ENCODE data around the gene LRRC15. TPM values are rescaled to one million over a fixed set of nuclear protein-coding genes. Genes with fewer than 3 reads are reported as not detected.

LRRC15 gene
- total RNA-seq, 1 experiment from 2014 or later = not detected

GRCh38 chr3:194395778-194396538 lies 26.4 kb upstream of the LRRC15 start:
- Histone ChIP-seq H3K4me1 (replicated peaks; ENCODE audit: insufficient read depth) (no peaks in the 10 kb centered on the region), H3K9me3 (ENCODE audit: insufficient read depth, low read depth) (0 out of 2 replicates have a peak, but pooled peaks cover 2% of the 10 kb centered on the region), H3K27ac (no peak overlapping the region), H3K4me3 (no peak overlapping the region), H3K27me3 (ENCODE audit: insufficient read depth, low read depth) (peaks cover 5% of the 10 kb centered on the region; the same call in 1 of the 2 replicates), H3K36me3 (ENCODE audit: low read depth) (no peaks in the 10 kb centered on the region), H2AFZ (no peak overlapping the region), H3K4me2 (no peak overlapping the region), H3F3A (ENCODE audit: insufficient read depth, low read depth) (peaks cover 5% of the 10 kb centered on the region; the same call in 1 of the 2 replicates), H3K79me2 (ENCODE audit: low read depth) (no peaks in the 10 kb centered on the region), H4K20me1 (ENCODE audit: insufficient read depth) (no peaks in the 10 kb centered on the region), H3K9me2 (ENCODE audit: insufficient read depth) (no peaks in the 10 kb centered on the region)
- intact Hi-C loops (cut with micrococcal nuclease; ENCODE audit: unreplicated experiment) = no loop called here
- BruUV-seq (replicated peaks) = no TSS peak
- no peak for DNase-seq
- ChIA-PET CTCF (no interaction called here), POLR2A (ENCODE audit: unreplicated experiment) (no interaction called here)
- TF ChIP-seq, protein P1, sequence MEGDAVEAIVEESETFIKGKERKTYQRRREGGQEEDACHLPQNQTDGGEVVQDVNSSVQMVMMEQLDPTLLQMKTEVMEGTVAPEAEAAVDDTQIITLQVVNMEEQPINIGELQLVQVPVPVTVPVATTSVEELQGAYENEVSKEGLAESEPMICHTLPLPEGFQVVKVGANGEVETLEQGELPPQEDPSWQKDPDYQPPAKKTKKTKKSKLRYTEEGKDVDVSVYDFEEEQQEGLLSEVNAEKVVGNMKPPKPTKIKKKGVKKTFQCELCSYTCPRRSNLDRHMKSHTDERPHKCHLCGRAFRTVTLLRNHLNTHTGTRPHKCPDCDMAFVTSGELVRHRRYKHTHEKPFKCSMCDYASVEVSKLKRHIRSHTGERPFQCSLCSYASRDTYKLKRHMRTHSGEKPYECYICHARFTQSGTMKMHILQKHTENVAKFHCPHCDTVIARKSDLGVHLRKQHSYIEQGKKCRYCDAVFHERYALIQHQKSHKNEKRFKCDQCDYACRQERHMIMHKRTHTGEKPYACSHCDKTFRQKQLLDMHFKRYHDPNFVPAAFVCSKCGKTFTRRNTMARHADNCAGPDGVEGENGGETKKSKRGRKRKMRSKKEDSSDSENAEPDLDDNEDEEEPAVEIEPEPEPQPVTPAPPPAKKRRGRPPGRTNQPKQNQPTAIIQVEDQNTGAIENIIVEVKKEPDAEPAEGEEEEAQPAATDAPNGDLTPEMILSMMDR (conservative IDR thresholded peaks at IDR 0.05) = no peak
- no peak for TF ChIP-seq EZH2 (IDR thresholded peaks at IDR 0.05; ENCODE audit: low read depth)

GRCh38 chr3:194395212-194395611 lies 25.7 kb upstream of the LRRC15 start:
- intact Hi-C loops (cut with micrococcal nuclease; ENCODE audit: unreplicated experiment) = no loop called here
- H3F3A ChIP-seq (ENCODE audit: insufficient read depth, low read depth) = peaks cover 5% of the 10 kb centered on the region; the same call in 1 of the 2 replicates
- H3K27ac ChIP-seq = no peak overlapping the region
- H2AFZ ChIP-seq = no peak overlapping the region
- TF ChIP-seq, protein P1 (conservative IDR thresholded peaks at IDR 0.05) = no peak
- no peak for TF ChIP-seq EZH2 (IDR thresholded peaks at IDR 0.05; ENCODE audit: low read depth)
- no peak overlapping the region for H3K4me2 ChIP-seq
- no peaks in the 10 kb centered on the region for H3K79me2 ChIP-seq (ENCODE audit: low read depth)
- H3K4me3 ChIP-seq = no peak overlapping the region
- H4K20me1 ChIP-seq (ENCODE audit: insufficient read depth) = no peaks in the 10 kb centered on the region
- ChIA-PET CTCF (interaction anchor here (1.4 kb wide), 1 partner anchor 10 kb away, joined by 3 read pairs; no protein-coding TSS in a partner anchor), POLR2A (ENCODE audit: unreplicated experiment) (interaction anchor here (0.6 kb wide), 2 partner anchors 15 to 38 kb away, joined by 3 to 18 read pairs; no protein-coding TSS in a partner anchor)
- H3K27me3 ChIP-seq (ENCODE audit: insufficient read depth, low read depth) = peaks cover 13% of the 10 kb centered on the region; the same call in 1 of the 2 replicates
- BruUV-seq (replicated peaks) = no TSS peak
- H3K9me3 ChIP-seq (ENCODE audit: insufficient read depth, low read depth) = 0 out of 2 replicates have a peak, but pooled peaks cover 9% of the 10 kb centered on the region
- no peaks in the 10 kb centered on the region for H3K4me1 ChIP-seq (replicated peaks; ENCODE audit: insufficient read depth)
- H3K36me3 ChIP-seq (ENCODE audit: low read depth) = no peaks in the 10 kb centered on the region
- H3K9me2 ChIP-seq (ENCODE audit: insufficient read depth) = no peaks in the 10 kb centered on the region
- DNase-seq = no peak

GRCh38 chr3:194392576-194392975 lies 23.0 kb upstream of the LRRC15 start:
- Histone ChIP-seq H3K36me3 (ENCODE audit: low read depth) (no peaks in the 10 kb centered on the region), H3K4me3 (no peak overlapping the region), H3K4me1 (replicated peaks; ENCODE audit: insufficient read depth) (no peaks in the 10 kb centered on the region), H3F3A (ENCODE audit: insufficient read depth, low read depth) (no peaks in the 10 kb centered on the region; the same call in 1 of the 2 replicates), H4K20me1 (ENCODE audit: insufficient read depth) (no peaks in the 10 kb centered on the region), H3K79me2 (ENCODE audit: low read depth) (no peaks in the 10 kb centered on the region), H3K9me3 (ENCODE audit: insufficient read depth, low read depth) (peaks cover 10% of the 10 kb centered on the region; the same call in 1 of the 2 replicates), H2AFZ (no peak overlapping the region), H3K27ac (no peak overlapping the region), H3K4me2 (no peak overlapping the region), H3K9me2 (ENCODE audit: insufficient read depth) (no peaks in the 10 kb centered on the region), H3K27me3 (ENCODE audit: insufficient read depth, low read depth) (peaks cover 20% of the 10 kb centered on the region; the same call in 1 of the 2 replicates)
- intact Hi-C loops (cut with micrococcal nuclease; ENCODE audit: unreplicated experiment) = no loop called here
- ChIA-PET CTCF (no interaction called here), POLR2A (ENCODE audit: unreplicated experiment) (no interaction called here)
- TF ChIP-seq, protein P1 (conservative IDR thresholded peaks at IDR 0.05) = no peak
- TF ChIP-seq EZH2 (IDR thresholded peaks at IDR 0.05; ENCODE audit: low read depth) = no peak
- no peak for DNase-seq
- BruUV-seq (replicated peaks) = no TSS peak

All from PC-9 (cell line).